ENCODE results near the gene DPYD.

DNA sequence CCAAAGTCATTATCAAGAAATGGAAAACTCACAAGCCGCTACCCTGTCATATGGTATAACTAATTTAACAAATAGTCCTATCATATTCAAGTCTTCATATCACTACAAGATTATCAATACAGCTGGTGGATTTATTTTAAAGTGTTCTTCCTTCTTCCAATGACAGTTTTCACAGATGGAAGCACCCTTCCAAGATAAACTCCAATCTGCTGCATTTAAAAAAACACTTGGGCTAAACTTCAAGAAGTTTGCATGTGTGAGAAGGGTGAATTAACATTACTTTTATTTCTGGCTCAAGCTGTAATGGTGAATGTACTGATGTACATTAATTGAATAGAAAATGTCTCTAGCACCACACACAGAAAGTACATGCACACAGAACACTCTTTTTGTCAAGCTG lies 192.4 kb downstream of the DPYD start:
- TF ChIP-seq, protein P1, sequence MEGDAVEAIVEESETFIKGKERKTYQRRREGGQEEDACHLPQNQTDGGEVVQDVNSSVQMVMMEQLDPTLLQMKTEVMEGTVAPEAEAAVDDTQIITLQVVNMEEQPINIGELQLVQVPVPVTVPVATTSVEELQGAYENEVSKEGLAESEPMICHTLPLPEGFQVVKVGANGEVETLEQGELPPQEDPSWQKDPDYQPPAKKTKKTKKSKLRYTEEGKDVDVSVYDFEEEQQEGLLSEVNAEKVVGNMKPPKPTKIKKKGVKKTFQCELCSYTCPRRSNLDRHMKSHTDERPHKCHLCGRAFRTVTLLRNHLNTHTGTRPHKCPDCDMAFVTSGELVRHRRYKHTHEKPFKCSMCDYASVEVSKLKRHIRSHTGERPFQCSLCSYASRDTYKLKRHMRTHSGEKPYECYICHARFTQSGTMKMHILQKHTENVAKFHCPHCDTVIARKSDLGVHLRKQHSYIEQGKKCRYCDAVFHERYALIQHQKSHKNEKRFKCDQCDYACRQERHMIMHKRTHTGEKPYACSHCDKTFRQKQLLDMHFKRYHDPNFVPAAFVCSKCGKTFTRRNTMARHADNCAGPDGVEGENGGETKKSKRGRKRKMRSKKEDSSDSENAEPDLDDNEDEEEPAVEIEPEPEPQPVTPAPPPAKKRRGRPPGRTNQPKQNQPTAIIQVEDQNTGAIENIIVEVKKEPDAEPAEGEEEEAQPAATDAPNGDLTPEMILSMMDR (conservative IDR thresholded peaks at IDR 0.05 in 1 of 2, IDR thresholded peaks at IDR 0.05 in 1 of 2; ENCODE audit: extremely low read depth in 1 of 2, insufficient read depth in 1 of 2, low read depth in 1 of 2, low read length in 2 of 2): no peak
- TF ChIP-seq EZH2 (IDR thresholded peaks at IDR 0.05; ENCODE audit: borderline replicate concordance, low read length): no peak

All from mammary epithelial cell (primary cell).